Activated CD4-positive, alpha-beta T cell treated with anti-CD3 and anti-CD28 coated beads for 48 hours (primary cell): ENCODE results near the gene UROS.

Source experiments
- DNase-seq: peaks from one replicate; pipeline ENCODE4 v3.0.0-alpha.2; 2020

The UROS gene

DNA sequence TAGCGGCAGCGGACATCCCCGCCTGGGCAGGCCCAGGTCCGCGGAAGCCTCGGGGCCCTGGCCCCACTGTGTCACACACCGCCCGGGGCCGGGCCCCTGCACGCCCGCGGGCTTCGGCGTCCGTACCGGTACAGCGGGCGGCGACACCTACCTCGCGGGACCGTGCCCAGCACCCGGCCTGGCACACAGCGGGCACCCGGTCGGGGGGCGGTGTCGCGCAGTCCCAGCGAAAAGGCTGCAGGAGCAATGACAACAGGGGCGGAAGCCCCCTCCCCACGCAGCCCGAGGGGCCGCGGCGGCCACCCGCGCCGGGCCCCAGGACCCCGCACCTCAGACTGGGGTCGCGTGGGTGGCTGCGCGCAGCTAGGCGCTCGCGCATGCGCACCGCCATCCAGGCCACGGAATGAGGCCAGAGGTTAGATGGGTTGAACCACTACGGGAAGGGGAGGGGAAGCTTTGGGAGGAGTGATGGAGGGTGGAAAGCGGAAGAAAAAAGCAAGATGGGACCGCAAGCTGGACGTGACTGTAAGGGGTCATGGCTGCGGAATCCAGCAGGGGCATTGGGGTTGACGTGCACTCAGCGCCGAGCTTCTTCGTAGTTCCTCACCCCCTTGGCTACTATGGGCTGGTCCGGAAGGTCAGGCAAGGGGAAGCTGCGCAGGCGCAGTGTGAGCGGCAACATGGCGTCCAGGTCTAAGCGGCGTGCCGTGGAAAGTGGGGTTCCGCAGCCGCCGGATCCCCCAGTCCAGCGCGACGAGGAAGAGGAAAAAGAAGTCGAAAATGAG, at the start of gene UROS, which contains the start of gene BCCIP:
TSS of gene UROS (minus strand) at position 381 of the 785 bp plus-strand sequence. CDS start 6,759 bp downstream, outside the sequence.
TSS of gene BCCIP (plus strand) at position 669 of the 785 bp plus-strand sequence. CDS start at position 681, 12 bp downstream.
- DNase-seq: peak; percentile 92

- DNase-seq: no peak
These were observed 48.3 kb upstream of the UROS start for GRCh38 chr10:125871338-125871737.

DNA sequence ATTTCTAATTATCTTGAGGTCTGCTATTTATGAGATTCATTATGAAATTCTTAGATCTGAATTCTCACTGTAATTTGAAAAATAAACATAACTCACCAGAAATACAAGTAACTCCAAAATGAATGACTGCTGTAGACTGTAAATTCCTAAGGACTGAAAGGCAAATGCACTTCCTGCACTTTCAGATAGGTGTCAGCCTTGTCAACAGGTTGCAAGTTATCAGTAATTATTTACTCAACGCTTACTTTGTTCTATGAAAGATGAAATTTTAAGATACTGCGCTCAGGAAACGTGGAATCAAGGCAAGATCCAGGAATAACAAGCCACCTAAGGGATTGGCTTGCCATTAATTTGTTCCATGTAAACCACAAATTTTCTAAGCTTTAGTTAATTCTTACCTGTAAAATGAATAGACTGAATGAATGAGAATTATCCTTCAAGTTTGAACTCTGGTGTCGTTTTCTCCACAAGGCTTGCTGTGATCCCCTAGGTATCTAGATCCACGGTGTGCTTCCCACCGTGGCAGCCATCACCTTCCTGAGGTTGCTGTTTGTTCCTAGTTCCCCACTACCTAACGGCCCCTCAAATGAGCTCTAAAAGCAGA, 45.4 kb upstream of the UROS start:
- DNase-seq: peak; percentile 11

DNA sequence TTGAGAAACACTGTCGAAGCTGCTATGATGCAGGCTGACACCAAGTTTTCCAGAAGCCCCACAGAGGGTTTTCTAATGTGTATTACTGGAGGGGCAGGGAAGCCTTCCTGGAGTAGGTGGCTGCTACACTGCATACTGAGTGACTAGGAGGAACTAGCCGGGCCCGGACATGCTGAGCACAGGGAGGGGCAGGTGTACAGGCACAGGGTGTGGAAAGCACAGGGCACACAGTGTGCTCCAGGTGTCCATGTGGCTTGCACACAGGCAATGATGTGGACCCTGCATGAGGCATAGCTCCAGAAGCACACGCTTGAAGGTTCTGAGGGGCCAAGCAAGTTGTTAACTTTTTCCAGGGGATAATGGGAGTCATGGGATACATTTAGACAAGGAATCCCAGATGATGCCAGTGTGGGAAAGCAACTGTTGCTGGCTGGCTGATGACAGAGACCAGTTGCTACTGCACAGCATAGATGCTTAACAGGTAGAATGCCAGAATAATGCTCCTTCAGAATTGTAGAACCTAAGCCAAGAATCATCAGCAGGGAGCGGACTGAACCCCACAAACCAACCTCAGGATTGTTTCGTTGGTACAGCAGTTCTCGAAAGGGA, 43.5 kb upstream of the UROS start:
- DNase-seq: no peak

DNA sequence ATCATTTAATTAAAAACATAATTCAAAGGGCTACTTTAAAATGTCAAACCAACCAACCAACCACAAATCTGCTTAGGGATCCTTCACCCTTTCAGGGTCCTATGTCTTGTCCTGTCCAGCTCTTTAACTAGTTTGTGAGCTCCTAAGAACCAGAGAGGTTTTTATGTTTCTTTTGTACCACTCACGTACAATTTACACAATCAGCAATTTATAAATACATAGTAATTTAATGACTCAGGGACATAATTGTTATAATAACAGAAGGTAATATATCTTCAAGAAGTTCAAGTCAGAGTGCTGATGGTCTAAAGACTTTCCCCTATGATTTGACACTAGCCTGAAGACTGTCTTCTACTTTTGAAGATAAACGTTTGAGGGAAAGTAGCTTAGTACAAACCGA, 42.1 kb upstream of the UROS start:
- DNase-seq: no peak

DNA sequence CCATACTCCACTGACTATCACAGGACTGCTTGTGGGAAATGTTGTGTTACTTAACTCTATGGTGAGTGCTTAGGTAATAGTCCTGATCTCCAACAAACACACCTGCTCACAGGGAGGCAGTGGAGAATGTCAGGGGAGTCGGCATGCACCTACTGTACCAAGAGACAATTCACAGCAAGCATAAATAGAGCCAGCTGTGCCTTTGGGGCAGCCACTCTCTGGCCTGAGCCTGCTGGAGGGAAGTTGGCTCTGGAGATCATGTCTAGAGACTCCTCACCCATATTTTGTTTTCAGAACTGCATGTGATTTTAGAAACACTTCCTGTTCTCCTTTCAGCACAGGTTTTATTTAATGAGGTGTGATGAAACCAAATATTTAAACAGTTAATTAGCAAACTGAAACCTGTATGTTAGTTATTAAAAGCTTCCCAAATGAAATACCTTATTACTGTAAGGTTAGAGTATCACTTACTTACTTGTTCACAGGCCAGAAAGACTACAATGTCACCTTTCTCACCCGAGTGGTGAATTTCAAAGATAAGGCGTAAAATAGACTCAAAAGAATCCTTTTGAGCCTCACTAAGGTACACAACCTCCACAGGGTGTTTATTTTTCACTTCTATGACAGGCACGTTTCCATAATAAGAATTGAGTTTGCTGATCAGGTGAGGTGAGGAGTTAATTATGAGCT, 36.2 kb upstream of the UROS start:
- DNase-seq: no peak

DNA sequence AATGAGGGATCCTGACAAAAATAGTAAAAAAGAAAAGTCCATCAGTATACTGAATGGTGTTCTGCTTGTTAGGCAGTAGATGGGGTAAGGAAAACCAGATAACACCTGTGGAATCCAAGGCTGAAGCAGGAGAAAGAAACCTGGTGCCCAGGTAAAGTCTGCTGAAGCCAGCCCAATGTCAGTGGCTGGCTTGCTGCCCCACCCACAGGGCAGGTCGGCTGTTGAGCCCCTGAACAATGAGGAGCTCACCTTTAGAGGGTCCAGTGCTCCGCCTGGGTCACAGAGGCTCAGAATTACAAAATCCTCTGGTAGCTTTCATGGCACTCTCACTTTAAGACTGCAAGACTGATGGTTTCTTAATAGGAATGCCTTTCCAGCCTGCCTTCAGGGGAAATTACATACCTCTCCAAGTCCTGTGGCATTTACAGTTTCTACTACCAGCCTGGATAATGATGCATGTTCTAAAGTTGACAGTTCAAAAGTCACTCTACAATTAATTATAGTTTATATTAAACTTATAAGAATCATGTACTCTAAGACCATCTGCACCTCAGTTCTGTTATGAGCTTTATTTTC, 34.2 kb upstream of the UROS start:
- DNase-seq: no peak

DNA sequence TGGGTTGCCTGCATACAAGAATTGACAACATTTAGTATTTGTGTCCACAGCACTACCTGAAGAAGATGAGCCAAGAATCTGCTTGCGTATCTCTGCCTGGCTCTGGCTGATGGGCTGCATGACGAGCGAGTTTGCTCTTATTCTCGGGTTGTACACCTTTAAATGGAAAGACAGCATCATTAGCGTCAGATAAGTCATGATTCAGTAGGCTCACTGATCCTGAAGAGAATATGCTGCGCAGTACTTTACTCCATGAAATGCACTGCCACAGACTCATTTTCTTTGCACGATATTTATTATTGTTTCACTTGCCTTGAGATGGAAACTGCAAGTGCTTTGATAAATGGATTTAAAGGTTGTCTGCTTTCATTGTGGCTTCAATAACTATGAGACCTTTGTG, 29.4 kb upstream of the UROS start:
- DNase-seq: no peak

GRCh38 chr10:125850766-125851731, 28.0 kb upstream of the UROS start:
- DNase-seq: no peak

- DNase-seq: no peak
These were observed 26.4 kb upstream of the UROS start for GRCh38 chr10:125849448-125849847.

DNA sequence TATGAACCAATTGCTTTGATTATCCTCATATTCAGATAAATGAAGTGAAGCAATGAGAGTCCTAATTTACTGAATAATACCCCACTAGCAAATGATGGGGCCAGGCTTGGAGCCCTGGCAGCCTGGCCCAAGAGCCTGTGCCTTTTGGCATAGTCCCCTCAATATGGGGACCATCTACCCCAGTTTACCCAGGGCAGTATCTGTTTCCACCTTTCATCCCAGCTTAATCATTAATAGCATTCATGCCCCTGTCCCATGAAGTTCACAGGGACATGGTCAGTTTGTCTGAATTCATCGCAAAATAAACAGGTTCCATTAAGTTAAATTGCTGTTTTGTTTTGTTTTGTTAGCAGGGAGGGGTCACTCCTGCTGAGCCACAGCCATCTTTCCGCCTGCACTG, 25.8 kb upstream of the UROS start:
- no peak for DNase-seq

DNA sequence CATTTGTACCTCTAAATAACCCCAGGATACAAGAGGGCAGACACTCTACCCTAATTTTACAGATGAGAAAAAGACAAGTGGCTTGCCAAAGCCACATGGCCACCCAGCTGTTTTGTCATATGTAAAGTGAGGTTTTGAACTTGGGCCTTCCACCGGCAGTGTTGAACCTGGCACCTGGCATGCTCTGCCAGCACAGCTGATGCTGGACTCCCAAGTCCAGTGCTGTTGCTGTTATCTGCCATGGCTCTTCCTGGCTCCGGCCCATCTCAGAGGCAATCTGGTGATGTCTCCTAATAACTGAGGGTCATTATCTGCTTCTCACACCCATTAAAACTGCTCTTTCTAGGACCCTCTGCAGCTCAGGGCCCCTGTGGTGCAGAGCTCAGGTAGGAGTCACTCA, 25.3 kb upstream of the UROS start:
- no peak for DNase-seq

DNA sequence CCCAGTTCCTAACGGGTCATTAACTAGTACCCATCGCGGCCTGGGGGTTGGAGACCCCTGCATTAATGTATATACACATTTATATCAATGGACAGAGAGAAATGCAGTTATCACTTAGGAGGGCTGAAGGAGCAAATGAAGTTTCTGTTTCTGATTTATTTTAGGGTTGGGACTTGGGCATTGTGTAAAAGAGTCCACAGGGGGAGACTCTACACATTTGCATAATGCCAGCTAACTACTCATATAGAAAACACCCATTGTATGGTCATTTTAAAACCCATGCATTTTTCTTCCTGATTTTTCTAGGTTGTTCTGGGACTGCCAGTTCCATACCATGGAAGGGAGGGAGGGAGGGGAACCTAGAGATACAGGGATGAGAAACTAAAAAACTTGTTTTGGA, 23.8 kb upstream of the UROS start:
- no peak for DNase-seq

GRCh38 chr10:125845617-125846016, 22.6 kb upstream of the UROS start:
- DNase-seq: no peak

GRCh38 chr10:125844751-125845221, 21.7 kb upstream of the UROS start:
- no peak for DNase-seq

DNA sequence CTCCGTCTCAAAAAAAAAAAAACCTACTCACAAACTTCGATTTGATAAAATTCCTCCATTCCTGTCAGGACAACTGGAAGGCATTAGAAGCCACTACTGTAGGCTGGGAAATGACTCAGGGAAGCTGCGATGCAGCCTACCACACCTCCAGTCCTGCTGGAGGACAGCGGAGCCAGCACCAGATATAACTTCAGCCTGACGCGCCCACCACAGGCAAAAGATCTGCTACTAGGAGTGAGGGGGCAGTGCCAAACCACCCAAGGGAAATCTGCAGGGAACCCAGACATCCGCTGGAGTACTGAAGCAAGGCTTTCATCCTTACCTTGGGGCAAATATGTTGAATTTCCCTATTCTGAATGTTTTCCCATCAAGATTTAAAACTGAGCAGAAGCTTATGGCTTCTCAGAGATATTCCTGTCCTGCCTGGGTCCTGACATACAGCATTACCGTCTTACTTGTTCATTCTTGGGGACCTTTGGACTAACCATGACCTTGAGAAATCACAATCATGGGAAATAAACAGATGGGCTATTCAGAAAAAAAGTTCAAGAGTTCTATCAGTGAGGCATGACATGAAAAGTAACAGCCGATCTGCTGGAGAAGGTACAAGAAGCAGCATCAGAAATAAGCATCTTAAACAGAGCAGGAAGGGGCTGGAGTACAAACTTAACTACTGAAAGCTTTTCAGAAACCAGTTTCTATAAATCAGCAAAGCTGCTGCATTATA, 20.7 kb upstream of the UROS start:
- DNase-seq: no peak

- DNase-seq: no peak
These were observed 17.9 kb upstream of the UROS start for GRCh38 chr10:125840955-125841354.

DNA sequence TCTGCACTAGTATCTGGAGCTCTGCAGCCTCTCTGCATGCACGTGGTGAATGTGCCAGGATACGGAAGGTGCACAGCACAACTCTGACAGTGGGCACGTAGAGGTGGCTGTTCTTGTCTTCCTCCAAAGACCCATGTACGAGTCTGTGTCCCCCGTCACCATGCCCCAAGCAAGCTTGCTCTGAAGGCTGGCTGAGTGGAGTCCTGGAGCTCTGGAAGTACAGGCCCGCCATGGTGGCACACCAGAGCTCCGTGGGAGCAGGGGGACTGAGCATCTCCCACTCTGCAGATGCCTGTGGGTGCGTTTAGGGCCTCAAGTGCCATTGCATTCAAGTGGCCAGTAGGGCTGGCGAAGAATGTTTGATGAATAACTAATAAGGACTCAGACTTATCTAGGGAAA, 17.3 kb upstream of the UROS start:
- no peak for DNase-seq

GRCh38 chr10:125838802-125839575, 15.9 kb upstream of the UROS start:
- no peak for DNase-seq

DNA sequence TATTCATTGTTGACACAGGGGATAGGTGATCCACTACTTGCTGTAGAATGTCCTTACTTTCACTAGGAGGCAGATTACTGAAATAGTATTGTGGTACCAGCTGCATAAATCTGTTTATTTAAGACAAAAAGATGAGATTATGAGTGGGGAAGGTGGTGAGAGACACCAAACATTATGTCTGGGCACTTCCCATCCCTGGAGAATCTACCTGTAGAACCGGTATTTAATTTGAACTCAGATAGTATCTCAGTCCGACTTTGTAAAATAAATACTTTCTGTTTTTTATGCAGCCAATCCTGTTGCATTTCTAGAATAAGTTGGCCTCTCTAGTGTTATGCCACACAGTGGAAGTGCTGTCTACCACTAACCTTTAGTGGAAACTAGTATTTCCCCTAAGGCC, 13.7 kb upstream of the UROS start:
- DNase-seq: no peak
